Measurements from ENCODE around the gene SIDT1. TPM values are rescaled to one million over a fixed set of nuclear protein-coding genes. Genes with fewer than 3 reads are reported as not detected.

Gene SIDT1
- total and polyA plus RNA-seq, 4 donors: 1.0 to 16.3 (median 4.6) TPM

DNA sequence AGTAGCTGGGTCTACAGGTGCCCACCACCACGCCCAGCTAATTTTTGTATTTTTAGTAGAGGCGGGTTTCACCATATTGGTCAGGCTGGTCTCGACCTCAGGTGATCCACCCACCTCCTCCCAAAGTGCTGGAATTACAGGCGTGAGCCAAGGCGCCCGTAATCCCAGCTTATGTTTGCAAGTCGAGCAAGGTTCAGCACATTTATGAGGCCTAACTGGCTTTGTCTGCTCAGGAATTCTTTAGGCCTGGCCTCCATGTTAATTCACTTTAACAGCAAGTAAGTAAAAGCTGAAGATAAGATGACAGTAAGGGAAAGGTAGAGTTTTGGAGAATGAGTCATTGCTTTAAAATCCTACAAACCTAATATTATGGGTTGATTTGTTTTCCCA, 24.6 kb downstream of the SIDT1 start:
- H3K27ac ChIP-seq (ENCODE audit: low read depth in 1 of 2, low read length in 1 of 2): no peak overlapping the region
- no peak overlapping the region for H3K4me3 ChIP-seq
- no peaks in the 10 kb centered on the region for H3K27me3 ChIP-seq (ENCODE audit: control insufficient read depth in 3 of 3, insufficient read depth in 3 of 3, low read length in 2 of 3)
- no peaks in the 10 kb centered on the region for H3K9me3 ChIP-seq (ENCODE audit: control insufficient read depth in 4 of 4, insufficient read depth in 3 of 4, low read length in 3 of 4)
- 94 to 97% methylated on average over 7 of the region's 7 CpGs for WGBS, 2 donors
- ATAC-seq (ENCODE audit: insufficient read depth, low FRiP score) (no peak), DNase-seq (no peak)
- no peaks in the 10 kb centered on the region for H3K4me1 ChIP-seq (ENCODE audit: control insufficient read depth in 5 of 5, insufficient read depth in 5 of 5, low read length in 5 of 5)
- TF ChIP-seq, protein P1, sequence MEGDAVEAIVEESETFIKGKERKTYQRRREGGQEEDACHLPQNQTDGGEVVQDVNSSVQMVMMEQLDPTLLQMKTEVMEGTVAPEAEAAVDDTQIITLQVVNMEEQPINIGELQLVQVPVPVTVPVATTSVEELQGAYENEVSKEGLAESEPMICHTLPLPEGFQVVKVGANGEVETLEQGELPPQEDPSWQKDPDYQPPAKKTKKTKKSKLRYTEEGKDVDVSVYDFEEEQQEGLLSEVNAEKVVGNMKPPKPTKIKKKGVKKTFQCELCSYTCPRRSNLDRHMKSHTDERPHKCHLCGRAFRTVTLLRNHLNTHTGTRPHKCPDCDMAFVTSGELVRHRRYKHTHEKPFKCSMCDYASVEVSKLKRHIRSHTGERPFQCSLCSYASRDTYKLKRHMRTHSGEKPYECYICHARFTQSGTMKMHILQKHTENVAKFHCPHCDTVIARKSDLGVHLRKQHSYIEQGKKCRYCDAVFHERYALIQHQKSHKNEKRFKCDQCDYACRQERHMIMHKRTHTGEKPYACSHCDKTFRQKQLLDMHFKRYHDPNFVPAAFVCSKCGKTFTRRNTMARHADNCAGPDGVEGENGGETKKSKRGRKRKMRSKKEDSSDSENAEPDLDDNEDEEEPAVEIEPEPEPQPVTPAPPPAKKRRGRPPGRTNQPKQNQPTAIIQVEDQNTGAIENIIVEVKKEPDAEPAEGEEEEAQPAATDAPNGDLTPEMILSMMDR (IDR thresholded peaks at IDR 0.05; ENCODE audit: control extremely low read depth, extremely low read depth): no peak
- no peak overlapping the region for H3K9ac ChIP-seq (ENCODE audit: insufficient read depth in 1 of 2, low read length in 2 of 2)
- H3K36me3 ChIP-seq (ENCODE audit: control insufficient read depth in 4 of 4, insufficient read depth in 4 of 4, low read length in 4 of 4): no peaks in the 10 kb centered on the region

DNA sequence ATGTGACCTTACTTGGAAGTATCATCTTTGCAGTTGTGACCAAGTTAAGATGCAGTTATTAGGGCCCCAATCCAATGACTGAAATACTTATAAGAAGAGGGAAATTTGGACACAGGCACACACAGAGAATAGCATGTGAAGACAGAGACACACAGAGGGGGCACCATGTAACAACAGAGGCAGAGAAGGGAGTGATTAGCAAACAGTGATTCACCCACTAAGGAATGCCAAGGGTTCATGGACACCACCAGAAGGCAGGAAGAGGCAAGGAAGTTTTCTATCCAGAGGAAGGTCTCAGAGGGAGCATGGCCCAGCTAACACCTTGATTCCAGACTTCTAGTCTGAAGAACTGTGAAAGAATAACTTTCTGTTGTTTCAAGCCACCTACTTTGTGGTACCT, 25.0 kb downstream of the SIDT1 start:
- Histone ChIP-seq H3K27me3 (ENCODE audit: control insufficient read depth in 3 of 3, insufficient read depth in 3 of 3, low read length in 2 of 3) (no peaks in the 10 kb centered on the region), H3K4me3 (no peak overlapping the region), H3K27ac (ENCODE audit: low read depth in 1 of 2, low read length in 1 of 2) (no peak overlapping the region), H3K4me1 (ENCODE audit: control insufficient read depth in 5 of 5, insufficient read depth in 5 of 5, low read length in 5 of 5) (no peaks in the 10 kb centered on the region), H3K9me3 (ENCODE audit: control insufficient read depth in 4 of 4, insufficient read depth in 3 of 4, low read length in 3 of 4) (no peaks in the 10 kb centered on the region), H3K9ac (ENCODE audit: insufficient read depth in 1 of 2, low read length in 2 of 2) (no peak overlapping the region), H3K36me3 (ENCODE audit: control insufficient read depth in 4 of 4, insufficient read depth in 4 of 4, low read length in 4 of 4) (no peaks in the 10 kb centered on the region)
- DNase-seq (no peak), ATAC-seq (ENCODE audit: insufficient read depth, low FRiP score) (no peak)
- TF ChIP-seq, protein P1 (IDR thresholded peaks at IDR 0.05; ENCODE audit: control extremely low read depth, extremely low read depth): no peak

DNA sequence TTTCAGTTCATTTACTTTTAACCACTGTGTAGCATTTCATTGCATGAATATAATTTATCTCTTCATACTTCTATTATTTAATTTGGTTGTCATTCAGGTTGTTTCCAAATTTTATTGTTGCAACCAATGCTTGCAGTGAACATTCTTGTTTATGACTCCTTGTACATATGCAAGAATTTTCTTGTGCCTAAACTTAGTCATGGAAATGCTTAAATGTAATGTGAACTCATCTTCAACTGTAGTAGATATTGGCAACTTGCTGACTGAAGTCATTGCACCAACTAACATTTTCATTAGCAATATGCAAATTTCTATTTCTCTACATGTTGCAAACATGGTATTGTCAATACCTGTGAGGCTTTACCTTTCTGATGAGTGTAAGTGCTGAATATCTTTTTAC, 26.7 kb downstream of the SIDT1 start:
- no peak overlapping the region for H3K27ac ChIP-seq (ENCODE audit: low read depth in 1 of 2, low read length in 1 of 2)
- no peaks in the 10 kb centered on the region for H3K27me3 ChIP-seq (ENCODE audit: control insufficient read depth in 3 of 3, insufficient read depth in 3 of 3, low read length in 2 of 3)
- TF ChIP-seq, protein P1 (IDR thresholded peaks at IDR 0.05; ENCODE audit: control extremely low read depth, extremely low read depth): no peak
- H3K9me3 ChIP-seq (ENCODE audit: control insufficient read depth in 4 of 4, insufficient read depth in 3 of 4, low read length in 3 of 4): no peaks in the 10 kb centered on the region
- H3K9ac ChIP-seq (ENCODE audit: insufficient read depth in 1 of 2, low read length in 2 of 2): no peak overlapping the region
- DNase-seq: no peak
- H3K4me3 ChIP-seq: no peak overlapping the region
- no peaks in the 10 kb centered on the region for H3K36me3 ChIP-seq (ENCODE audit: control insufficient read depth in 4 of 4, insufficient read depth in 4 of 4, low read length in 4 of 4)
- ATAC-seq (ENCODE audit: insufficient read depth, low FRiP score): no peak
- no peaks in the 10 kb centered on the region for H3K4me1 ChIP-seq (ENCODE audit: control insufficient read depth in 5 of 5, insufficient read depth in 5 of 5, low read length in 5 of 5)

DNA sequence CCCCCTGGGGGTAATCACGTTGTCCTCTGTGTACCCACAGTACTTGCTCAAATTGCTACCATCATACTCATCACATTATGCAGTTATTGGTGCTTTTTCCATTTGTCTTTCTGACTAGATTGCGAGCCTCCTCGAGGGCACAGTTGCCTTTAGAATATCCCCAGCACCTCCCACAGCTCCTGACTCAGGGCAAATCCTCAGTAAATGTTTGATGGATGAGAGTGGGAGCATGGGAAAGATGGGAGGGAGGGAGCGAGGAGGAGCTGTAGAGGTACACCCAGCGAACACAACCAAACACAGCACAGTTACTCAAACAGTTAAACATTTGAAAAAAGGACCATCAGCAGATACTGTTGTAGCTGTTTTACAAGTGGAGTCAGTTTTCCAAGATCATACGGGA, 27.9 kb downstream of the SIDT1 start:
- H3K27ac ChIP-seq (ENCODE audit: low read depth in 1 of 2, low read length in 1 of 2): no peak overlapping the region
- no peaks in the 10 kb centered on the region for H3K36me3 ChIP-seq (ENCODE audit: control insufficient read depth in 4 of 4, insufficient read depth in 4 of 4, low read length in 4 of 4)
- H3K9ac ChIP-seq (ENCODE audit: insufficient read depth in 1 of 2, low read length in 2 of 2): no peak overlapping the region
- TF ChIP-seq, protein P1 (IDR thresholded peaks at IDR 0.05; ENCODE audit: control extremely low read depth, extremely low read depth): no peak
- DNase-seq: no peak
- no peaks in the 10 kb centered on the region for H3K27me3 ChIP-seq (ENCODE audit: control insufficient read depth in 3 of 3, insufficient read depth in 3 of 3, low read length in 2 of 3)
- ATAC-seq (ENCODE audit: insufficient read depth, low FRiP score): no peak
- no peaks in the 10 kb centered on the region for H3K4me1 ChIP-seq (ENCODE audit: control insufficient read depth in 5 of 5, insufficient read depth in 5 of 5, low read length in 5 of 5)
- WGBS, 2 donors: 81 to 84% methylated on average over 6 of the region's 6 CpGs
- no peak overlapping the region for H3K4me3 ChIP-seq
- H3K9me3 ChIP-seq (ENCODE audit: control insufficient read depth in 4 of 4, insufficient read depth in 3 of 4, low read length in 3 of 4): no peaks in the 10 kb centered on the region
